Activated T-helper 1 cell treated with Interleukin-2 at 50 U/mL for 16 hours (primary cell): ENCODE data around the gene ERMAP.

ENCODE experiments used
- DNase-seq: peaks from one replicate; pipeline ENCODE4 v3.0.0-alpha.2; 2020; ENCODE audit warnings: low read depth

Gene ERMAP, protein sequence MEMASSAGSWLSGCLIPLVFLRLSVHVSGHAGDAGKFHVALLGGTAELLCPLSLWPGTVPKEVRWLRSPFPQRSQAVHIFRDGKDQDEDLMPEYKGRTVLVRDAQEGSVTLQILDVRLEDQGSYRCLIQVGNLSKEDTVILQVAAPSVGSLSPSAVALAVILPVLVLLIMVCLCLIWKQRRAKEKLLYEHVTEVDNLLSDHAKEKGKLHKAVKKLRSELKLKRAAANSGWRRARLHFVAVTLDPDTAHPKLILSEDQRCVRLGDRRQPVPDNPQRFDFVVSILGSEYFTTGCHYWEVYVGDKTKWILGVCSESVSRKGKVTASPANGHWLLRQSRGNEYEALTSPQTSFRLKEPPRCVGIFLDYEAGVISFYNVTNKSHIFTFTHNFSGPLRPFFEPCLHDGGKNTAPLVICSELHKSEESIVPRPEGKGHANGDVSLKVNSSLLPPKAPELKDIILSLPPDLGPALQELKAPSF

DNA sequence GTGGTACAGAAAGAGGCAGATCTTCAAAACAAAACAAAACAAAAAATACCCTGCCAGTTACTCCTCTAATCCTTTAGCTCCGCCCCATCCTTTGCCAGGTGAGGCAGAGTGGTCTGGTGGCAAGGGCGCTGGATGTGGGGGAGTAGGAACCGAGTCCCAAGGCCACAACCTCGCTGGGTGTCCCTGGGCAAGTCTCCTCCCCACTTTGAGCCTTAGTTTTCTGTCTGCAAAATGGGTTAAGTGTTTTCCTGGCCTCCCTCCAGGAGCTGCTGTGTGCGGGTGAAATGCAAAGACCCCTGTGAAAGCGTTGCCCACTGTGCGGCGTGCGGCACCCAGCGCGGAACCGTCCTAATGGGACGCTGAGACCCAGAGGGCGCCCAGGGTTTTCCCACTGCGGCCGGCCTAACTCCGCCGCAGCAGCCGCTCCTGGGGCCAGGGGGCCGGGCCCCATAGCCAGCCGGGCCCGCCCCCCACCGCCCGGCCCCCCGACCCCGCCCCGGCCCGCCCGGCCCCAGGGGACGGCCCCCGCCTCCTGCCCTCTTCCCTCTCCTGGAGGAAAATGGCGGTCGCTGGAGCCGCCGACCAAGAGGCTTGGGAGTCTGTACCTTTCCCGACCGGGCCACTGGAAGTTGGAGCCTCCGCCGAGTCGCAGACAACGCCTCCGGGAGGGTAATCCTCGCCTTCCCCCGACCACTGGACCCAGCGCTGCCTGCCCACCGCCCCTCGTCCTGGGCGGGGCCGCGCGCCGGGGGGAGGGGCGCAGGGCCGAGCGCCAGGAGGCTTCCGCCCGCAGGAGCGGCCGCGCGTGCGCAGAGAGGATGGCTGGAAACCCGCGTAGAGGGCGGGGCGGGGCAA is at the start of gene ERMAP, which contains the start of gene SVBP:
TSS of gene ERMAP (plus strand) at position 538 of the 855 bp plus-strand sequence. CDS start 13,327 bp downstream, outside the sequence.
TSS of gene SVBP (minus strand) at position 813 of the 855 bp plus-strand sequence. CDS start 853 bp downstream, outside the sequence.
- DNase-seq = peak; percentile 94

- DNase-seq = no peak
These were observed 49.4 kb upstream of the ERMAP start for GRCh38 chr1:42767510-42768000.

- no peak for DNase-seq
These were observed 48.8 kb upstream of the ERMAP start for GRCh38 chr1:42768172-42768571.

DNA sequence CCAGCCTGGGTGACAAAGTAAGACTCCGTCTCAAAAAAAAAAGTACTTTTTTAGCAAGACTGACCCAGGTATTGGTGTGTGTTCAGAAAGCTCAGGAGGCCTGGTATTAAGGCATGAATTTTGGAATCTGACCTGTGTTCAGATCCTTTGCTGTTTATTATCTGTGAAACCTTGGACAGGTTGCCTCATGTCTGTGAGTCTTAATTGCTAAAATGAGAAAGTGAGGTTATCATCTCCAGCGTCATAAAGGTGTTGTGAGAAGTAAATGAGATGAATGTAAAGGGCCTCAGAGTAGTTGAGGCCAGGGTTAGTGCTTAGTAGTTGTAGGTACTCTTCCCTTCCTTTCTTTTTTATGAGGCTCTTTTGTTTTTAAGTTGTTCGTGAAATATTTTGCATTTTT is 47.1 kb upstream of the ERMAP start:
- DNase-seq = no peak

- no peak for DNase-seq
These were observed 43.5 kb upstream of the ERMAP start for GRCh38 chr1:42773420-42773819.

DNA sequence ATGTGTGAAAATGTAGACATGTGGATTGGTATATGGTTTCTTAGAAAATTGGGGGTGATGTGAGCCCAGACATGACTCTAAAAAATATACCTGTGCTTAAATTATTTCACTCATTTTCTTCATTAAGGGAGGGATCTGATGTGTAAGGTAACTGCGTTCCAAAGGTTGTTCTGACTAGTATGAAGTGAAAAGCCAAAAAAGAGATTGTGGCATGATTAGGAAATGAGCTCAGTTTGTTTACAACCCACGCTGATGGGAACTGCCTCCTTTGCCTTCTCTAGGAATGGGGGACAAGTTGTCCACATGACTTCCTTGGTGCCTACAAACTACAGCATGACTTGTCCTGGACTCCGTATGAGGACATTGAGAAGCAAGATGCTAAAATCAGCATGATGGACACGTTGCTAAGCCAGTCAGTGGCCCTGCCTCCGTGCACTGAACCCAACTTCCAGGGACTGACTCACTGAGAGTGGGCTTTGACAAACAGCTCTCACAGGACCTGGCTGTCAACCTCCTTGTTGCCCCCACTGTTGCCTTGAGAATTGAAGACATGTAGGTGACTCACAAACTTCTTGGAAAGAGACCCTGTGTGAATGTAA is 41.9 kb upstream of the ERMAP start:
- no peak for DNase-seq

DNA sequence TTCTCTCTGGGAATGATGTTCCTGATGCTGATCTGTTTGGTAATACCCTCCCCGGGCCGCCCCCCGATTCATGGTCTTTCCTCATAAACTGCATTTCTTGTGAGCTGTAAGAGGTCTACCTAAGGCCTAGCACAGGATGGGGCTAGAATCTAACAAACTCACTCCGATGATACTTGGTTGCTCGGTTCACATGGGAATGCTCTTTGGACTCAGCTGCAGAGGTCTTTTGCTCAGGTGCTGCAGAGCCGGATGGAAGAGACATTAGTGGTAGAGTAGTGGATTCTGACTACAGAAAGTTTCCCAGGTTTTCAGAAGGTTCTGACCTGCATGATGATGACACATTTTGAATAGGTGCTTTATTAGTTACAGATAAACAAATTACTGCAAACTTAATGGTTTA is 40.4 kb upstream of the ERMAP start:
- no peak for DNase-seq

GRCh38 chr1:42777852-42778251 is 39.1 kb upstream of the ERMAP start:
- no peak for DNase-seq

DNA sequence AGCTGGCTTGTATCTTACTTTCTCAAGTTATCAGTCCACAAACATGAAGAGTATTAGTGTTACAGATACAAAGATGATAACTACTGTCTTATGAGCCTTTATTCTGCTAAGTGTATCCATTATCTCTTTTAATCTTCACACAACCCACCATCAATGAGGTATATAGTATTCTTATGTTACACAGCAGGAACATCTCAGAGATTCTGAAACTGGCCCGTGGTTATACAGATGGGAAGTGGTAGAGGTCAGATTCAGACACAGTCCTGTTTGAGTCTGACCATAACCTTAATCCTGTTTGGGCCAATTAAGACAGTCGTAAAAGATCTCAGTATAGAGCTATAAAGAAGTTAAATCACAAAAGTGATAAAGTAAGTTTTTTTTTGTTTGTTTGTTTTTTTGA is 37.2 kb upstream of the ERMAP start:
- DNase-seq = no peak

DNA sequence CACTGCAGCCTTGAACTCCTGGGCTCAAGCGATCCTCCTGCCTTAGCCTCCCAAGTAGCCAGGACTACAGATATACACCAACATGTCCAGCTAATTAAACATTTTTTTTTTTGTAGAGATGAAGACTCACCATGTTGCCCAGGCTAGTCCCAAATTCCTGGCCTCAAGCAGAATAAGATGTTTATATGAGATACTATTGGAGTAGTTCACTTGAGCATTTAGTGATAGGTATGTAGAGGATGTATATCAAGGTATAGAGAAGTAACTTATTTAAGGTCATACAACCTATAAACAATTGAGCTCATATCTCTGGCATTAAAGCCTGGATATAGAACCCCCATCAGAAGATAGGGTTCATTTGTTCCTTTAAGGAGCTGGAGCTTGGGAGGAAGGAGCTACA is 36.7 kb upstream of the ERMAP start:
- DNase-seq = no peak

DNA sequence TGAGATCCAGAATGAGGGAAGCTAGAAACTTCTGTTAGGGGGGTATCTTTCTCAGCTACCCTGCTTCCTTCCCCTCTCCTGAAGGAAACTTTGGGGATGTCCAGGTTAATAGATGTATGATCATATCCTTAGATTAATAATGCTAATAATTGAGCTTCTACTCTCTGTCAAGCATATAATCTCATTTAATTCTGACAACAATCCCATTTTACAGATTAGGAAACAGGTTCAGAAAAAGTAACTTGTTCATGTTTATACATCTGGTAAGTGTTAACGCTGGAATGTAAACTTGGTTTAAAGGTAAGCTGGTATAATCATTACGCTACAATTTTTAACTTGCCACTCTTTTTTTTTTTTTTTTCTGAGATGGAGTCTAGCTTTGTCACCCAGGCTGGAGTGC is 33.8 kb upstream of the ERMAP start:
- no peak for DNase-seq

- DNase-seq = no peak
These were observed 32.4 kb upstream of the ERMAP start for GRCh38 chr1:42784547-42784945.

DNA sequence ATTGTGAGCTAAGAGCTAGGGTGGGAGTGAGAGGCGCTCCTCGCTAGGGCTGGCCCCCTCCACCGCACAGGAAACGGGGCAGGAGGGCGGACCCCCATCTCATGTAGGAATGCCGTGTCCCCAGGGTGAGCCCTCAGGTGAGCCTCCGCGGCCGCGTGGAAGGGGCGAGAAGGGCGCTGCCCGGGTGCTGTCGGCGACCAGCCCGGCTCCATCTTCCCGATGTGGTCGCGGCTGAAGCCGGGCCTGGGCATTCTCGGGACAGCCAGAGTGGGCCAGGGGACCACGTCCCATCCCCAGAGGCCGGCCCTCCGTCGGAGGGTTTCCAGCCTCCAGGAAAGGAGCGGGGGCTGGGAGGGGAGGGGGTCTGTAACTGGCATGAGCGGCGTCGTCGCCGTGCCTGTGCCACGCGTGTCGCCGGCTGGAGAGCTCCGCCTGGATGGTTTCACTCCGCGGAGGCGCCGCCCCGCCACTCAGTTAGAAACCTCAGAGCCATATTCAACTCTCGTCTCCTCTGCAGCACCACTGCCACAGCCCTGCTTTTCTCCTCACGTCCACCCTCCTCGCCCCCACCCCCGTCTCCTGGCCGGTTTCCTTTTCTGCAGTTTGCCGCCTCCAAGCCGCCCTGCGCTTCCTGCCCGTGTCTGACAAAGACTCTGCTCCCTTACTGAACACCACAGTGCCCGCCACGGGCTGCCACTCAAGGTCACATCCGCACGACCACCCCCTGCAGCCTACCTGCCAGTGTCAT is 31.8 kb upstream of the ERMAP start, which contains the start of gene TMEM269:
TSS of gene TMEM269 (plus strand) at position 46 of the 748 bp plus-strand sequence. CDS start 4,903 bp downstream, outside the sequence.
- peak; percentile 15 for DNase-seq

GRCh38 chr1:42786097-42786496 is 30.8 kb upstream of the ERMAP start:
- no peak for DNase-seq

GRCh38 chr1:42788021-42788420 is 28.9 kb upstream of the ERMAP start:
- no peak for DNase-seq

- no peak for DNase-seq
These were observed 23.1 kb upstream of the ERMAP start for GRCh38 chr1:42793824-42794223.

- DNase-seq = no peak
These were observed 19.5 kb upstream of the ERMAP start for GRCh38 chr1:42797414-42797813.

DNA sequence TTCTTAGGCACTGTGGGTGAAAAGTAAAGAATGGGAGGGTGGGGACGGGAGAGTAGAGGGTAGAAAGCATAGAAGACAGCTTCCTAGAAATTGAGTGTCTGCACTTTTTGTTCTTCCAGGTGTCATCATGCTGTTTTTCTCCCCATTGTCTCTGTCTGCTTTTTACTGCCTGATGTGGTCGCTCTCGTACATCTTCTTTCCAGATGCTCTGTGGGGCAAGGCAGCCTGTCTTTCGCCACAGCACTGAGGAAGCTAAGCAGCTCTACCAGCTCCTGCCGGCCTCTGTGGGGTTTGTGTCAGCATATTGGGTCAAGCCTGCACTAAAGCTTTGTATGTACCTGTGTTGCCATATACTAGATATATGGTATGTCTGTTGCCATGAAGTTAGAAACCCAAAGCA is 18.9 kb upstream of the ERMAP start:
- DNase-seq = no peak

- DNase-seq = no peak
These were observed 15.0 kb upstream of the ERMAP start for GRCh38 chr1:42801832-42802473.

- DNase-seq = no peak
These were observed 10.8 kb upstream of the ERMAP start for GRCh38 chr1:42806171-42806570.

DNA sequence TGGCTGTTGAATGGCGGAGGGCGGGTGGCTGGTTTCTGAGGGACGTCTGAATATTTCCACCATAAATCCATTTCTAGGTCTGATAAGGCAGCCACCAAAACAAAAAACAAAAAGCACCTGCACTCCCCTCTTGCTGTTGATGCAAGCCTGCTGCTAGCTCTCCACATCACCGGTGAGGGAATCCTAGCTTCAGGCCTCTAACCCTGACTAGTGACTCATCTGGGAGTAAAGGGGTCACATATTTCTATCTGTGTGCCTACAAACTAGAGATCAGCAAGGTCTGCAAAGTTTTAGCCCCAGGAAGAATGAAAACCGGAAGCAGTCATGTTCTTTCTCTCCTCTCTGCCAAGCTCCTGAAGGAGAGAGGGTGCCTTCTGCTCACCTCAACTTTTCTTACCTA is 10.3 kb upstream of the ERMAP start:
- no peak for DNase-seq
